Astrocyte (in vitro differentiated cells and primary cell): Measurements from ENCODE around the gene LDLRAD4.

Experiments
- EZH2 ChIP-seq: IDR thresholded peaks from 2 replicates; pipeline ENCODE4 v1.6.1; 2012; ENCODE audit warnings: mild to moderate bottlenecking, low read length, inconsistent platforms; ENCODE audit not compliant: insufficient read depth
- TF ChIP-seq, protein P1 (sequence below): IDR thresholded peaks from 2 replicates; pipeline ENCODE4 v1.5.1; 2011; ENCODE audit warnings: low read depth, mild to moderate bottlenecking, inconsistent platforms, low read length, moderate library complexity; ENCODE audit not compliant: insufficient read depth

- TF ChIP-seq, protein P1, sequence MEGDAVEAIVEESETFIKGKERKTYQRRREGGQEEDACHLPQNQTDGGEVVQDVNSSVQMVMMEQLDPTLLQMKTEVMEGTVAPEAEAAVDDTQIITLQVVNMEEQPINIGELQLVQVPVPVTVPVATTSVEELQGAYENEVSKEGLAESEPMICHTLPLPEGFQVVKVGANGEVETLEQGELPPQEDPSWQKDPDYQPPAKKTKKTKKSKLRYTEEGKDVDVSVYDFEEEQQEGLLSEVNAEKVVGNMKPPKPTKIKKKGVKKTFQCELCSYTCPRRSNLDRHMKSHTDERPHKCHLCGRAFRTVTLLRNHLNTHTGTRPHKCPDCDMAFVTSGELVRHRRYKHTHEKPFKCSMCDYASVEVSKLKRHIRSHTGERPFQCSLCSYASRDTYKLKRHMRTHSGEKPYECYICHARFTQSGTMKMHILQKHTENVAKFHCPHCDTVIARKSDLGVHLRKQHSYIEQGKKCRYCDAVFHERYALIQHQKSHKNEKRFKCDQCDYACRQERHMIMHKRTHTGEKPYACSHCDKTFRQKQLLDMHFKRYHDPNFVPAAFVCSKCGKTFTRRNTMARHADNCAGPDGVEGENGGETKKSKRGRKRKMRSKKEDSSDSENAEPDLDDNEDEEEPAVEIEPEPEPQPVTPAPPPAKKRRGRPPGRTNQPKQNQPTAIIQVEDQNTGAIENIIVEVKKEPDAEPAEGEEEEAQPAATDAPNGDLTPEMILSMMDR: no peak
- no peak for TF ChIP-seq EZH2
Observed at GRCh38 chr18:13247506-13247905, 28.9 kb downstream of the LDLRAD4 start.
